ENCODE results near the gene MRPL46. TPM values are rescaled to one million over a fixed set of nuclear protein-coding genes. Genes with fewer than 3 reads are reported as not detected.

MRPL46 gene
- 10 to 100 TPM in 2 of 3 donors, 1 to 10 TPM in 1; 9.8 to 11.0 (median 10.2) TPM for total RNA-seq
- 22.9 TPM for total RNA-seq (2013)

DNA sequence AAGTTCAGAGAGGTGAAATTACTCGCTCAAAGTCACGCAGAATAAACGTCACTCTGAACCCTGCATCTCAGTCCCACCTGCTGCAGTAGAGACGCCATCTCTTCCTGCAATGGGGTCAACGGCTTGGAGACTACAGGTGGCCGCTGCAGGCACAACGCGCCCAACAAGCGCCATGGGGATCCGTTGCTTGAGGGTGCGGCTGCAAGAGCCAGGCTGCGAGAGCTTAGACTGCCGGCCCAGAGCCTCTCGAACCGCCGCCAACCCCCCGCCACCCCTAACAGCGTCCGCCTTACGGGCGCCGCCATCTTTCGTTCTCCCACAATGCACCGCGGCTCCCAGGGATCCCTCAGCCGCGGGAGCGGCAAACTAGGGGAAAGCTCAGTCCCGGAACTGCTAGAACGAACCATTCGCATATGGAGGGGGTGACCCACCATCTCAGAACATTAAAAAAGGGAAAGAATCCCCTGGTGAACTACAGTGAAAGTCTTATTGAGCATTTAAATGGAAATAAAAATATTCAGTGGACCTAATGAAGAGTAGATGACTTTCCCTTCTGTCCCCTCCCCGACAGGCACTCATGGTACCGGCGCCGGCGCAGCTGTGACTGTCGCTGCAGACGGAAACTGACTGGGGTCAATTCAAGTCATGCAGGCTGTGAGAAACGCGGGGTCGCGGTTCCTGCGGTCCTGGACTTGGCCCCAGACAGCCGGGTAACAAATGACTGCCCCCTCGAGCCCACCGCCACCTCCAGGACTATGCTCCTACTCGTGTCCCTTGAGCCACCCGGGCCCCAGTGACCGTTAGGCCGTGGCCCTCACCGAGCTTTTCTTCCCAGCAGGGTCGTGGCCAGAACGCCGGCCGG, at the start of gene MRPL46, which contains the start of gene MRPS11:
MRPL46 (minus strand) TSS at position 316 of the 862 bp plus-strand sequence; CDS start at position 305, 11 bp downstream.
MRPS11 (plus strand) TSS at position 636 of the 862 bp plus-strand sequence; CDS start at position 646, 10 bp downstream.
- Histone ChIP-seq H3K36me3 (ENCODE audit: control insufficient read depth, insufficient read depth, low read length) (peaks cover 22% of the 10 kb centered on the region), H3K27me3 (ENCODE audit: control insufficient read depth, insufficient read depth, low read length) (no peaks in the 10 kb centered on the region), H3K27ac (ENCODE audit: low read length) (peak within 1 kb of the TSS; percentile 91), H3K9me3 (ENCODE audit: control insufficient read depth, insufficient read depth, low read length) (no peaks in the 10 kb centered on the region), H3K4me1 (ENCODE audit: control insufficient read depth, insufficient read depth, low read length) (peaks cover 16% of the 10 kb centered on the region), H3K4me3 (ENCODE audit: low read length) (peak within 1 kb of the TSS; percentile 78)
- H3K9me3 Mint-ChIP-seq, result no peaks in the 10 kb centered on the region
- no peaks in the 10 kb centered on the region for H3K27me3 Mint-ChIP-seq (ENCODE audit: low read depth in 2 of 2)
- peak within 1 kb of the TSS; percentile 91 for H3K4me3 Mint-ChIP-seq
- intact Hi-C loops (cut with micrococcal nuclease), result no loop called here
- TF ChIP-seq CTCF (IDR thresholded peaks at IDR 0.05), result no peak
- peaks cover 7% of the 10 kb centered on the region for H3K36me3 Mint-ChIP-seq
- 0% methylated on average over 53 of the region's 55 CpGs for WGBS (ENCODE audit: insufficient coverage)
- ATAC-seq (peak; percentile 91 to 96 (median 94)), DNase-seq (peak; percentile 87 to 95)
- H3K4me1 Mint-ChIP-seq, result peaks cover 26 to 33% of the 10 kb centered on the region in 2 donors
- H3K27ac Mint-ChIP-seq, result peak within 1 kb of the TSS; percentile 91 to 92

DNA sequence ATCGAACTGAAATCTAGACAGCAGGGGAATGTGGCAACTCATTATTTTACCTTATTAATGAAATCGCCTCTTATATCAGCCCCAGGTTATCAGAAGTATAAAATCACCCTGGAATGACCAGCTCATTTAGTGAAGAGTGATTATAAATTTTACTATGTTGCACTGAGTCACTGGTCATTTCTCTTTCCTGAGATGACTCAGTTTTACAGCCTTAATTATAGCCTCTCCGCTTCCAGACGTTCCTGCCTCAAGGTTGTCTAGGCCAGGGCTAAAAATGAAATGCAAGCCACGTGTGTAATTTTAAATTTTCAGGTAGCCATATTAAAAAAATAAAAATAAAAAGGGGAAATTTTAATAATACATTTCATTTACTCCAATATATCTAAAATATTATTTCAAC, 46.0 kb upstream of the MRPL46 start:
- TF ChIP-seq CTCF (IDR thresholded peaks at IDR 0.05), result no peak
- H3K4me3 ChIP-seq (ENCODE audit: low read length), result no peak overlapping the region
- H3K36me3 ChIP-seq (ENCODE audit: control insufficient read depth, insufficient read depth, low read length), result peaks cover 22% of the 10 kb centered on the region
- no peaks in the 10 kb centered on the region for H3K27me3 Mint-ChIP-seq (ENCODE audit: low read depth in 2 of 2)
- no peak overlapping the region for H3K27ac Mint-ChIP-seq
- no peak overlapping the region for H3K27ac ChIP-seq (ENCODE audit: low read length)
- no peaks in the 10 kb centered on the region for H3K9me3 Mint-ChIP-seq
- no peaks in the 10 kb centered on the region for H3K9me3 ChIP-seq (ENCODE audit: control insufficient read depth, insufficient read depth, low read length)
- no peaks in the 10 kb centered on the region for H3K4me1 Mint-ChIP-seq
- intact Hi-C loops (cut with micrococcal nuclease), result no loop called here
- WGBS (ENCODE audit: insufficient coverage), result 75% methylated on average over 2 of the region's 5 CpGs
- no peaks in the 10 kb centered on the region for H3K4me1 ChIP-seq (ENCODE audit: control insufficient read depth, insufficient read depth, low read length)
- DNase-seq (no peak), ATAC-seq (no peak)
- no peak overlapping the region for H3K4me3 Mint-ChIP-seq
- H3K27me3 ChIP-seq (ENCODE audit: control insufficient read depth, insufficient read depth, low read length), result no peaks in the 10 kb centered on the region
- H3K36me3 Mint-ChIP-seq, result peaks cover 18% of the 10 kb centered on the region

GRCh38 chr15:88512601-88513000, 45.4 kb upstream of the MRPL46 start:
- Histone ChIP-seq H3K36me3 (ENCODE audit: control insufficient read depth, insufficient read depth, low read length) (peaks cover 22% of the 10 kb centered on the region), H3K27me3 (ENCODE audit: control insufficient read depth, insufficient read depth, low read length) (no peaks in the 10 kb centered on the region), H3K4me3 (ENCODE audit: low read length) (no peak overlapping the region), H3K9me3 (ENCODE audit: control insufficient read depth, insufficient read depth, low read length) (no peaks in the 10 kb centered on the region), H3K4me1 (ENCODE audit: control insufficient read depth, insufficient read depth, low read length) (no peaks in the 10 kb centered on the region), H3K27ac (ENCODE audit: low read length) (no peak overlapping the region)
- intact Hi-C loops (cut with micrococcal nuclease), result no loop called here
- H3K27me3 Mint-ChIP-seq (ENCODE audit: low read depth in 2 of 2), result no peaks in the 10 kb centered on the region
- H3K9me3 Mint-ChIP-seq, result no peaks in the 10 kb centered on the region
- no peak overlapping the region for H3K27ac Mint-ChIP-seq
- WGBS (ENCODE audit: insufficient coverage), result 98% methylated on average over 4 of the region's 5 CpGs
- H3K4me1 Mint-ChIP-seq, result no peaks in the 10 kb centered on the region
- no peak overlapping the region for H3K4me3 Mint-ChIP-seq
- ATAC-seq (no peak), DNase-seq (no peak)
- TF ChIP-seq CTCF (IDR thresholded peaks at IDR 0.05), result no peak
- peaks cover 18% of the 10 kb centered on the region for H3K36me3 Mint-ChIP-seq
